ENCODE data around the gene RHOT1.
"Not testable (repeated sequence)": the region's sequence is repeated elsewhere in the genome, so short reads cannot be mapped to it uniquely, and the experiment has no call there.

RHOT1 gene

DNA sequence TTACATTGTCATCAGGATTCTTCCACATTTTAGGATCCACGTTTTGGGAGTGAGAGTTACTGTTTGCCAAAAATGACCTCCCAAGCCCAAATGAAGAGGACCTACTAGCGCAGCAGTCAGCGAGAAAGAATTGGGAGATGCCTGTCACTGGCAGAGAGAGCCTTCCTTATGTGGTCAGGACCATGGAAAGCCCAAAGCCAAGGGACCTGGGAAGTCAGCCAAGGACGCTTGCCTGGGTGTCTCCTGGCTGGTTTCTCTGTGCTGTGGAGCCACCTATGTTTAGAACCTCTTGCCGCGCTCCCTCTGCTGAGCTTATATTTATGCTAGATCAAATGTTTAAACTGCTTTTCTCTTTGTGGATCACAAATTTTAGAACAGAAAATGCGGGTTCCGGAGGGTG lies 98.4 kb downstream of the RHOT1 start:
- DNase-seq: no peak

GRCh38 chr17:32241640-32242039 lies 99.3 kb downstream of the RHOT1 start:
- DNase-seq: no peak

- no peak for DNase-seq
These were observed 107.2 kb downstream of the RHOT1 start for GRCh38 chr17:32249475-32249874.

- peak; percentile 78 for DNase-seq
These were observed 110.9 kb downstream of the RHOT1 start for GRCh38 chr17:32253117-32253611.

GRCh38 chr17:32256012-32256700 lies 113.9 kb downstream of the RHOT1 start:
- DNase-seq: no peak

- no peak for DNase-seq
These were observed 114.4 kb downstream of the RHOT1 start for GRCh38 chr17:32256701-32257019.

GRCh38 chr17:32258383-32259140 lies 116.3 kb downstream of the RHOT1 start:
- DNase-seq: no peak

DNA sequence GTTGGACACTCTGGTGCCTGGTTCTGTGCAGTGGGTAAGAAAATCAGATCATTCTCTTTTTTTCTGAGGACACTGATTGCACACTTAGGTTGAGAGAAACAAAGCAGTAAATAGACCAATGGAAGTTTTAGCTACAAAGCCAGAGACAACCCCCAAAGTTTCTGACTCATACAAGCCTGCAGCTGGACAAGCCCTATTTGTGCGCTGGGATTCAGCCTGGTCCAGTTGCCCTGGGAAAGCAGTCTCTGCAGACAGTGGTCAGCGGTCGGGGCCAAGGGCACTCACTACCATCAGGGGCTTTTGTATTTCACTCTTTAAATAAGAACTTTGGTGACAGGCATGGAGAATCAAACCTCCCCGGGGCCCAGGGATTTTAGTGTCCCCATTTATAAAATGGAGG lies 117.3 kb downstream of the RHOT1 start:
- no peak for DNase-seq

- no peak for DNase-seq
These were observed 119.1 kb downstream of the RHOT1 start for GRCh38 chr17:32261417-32261736.

DNA sequence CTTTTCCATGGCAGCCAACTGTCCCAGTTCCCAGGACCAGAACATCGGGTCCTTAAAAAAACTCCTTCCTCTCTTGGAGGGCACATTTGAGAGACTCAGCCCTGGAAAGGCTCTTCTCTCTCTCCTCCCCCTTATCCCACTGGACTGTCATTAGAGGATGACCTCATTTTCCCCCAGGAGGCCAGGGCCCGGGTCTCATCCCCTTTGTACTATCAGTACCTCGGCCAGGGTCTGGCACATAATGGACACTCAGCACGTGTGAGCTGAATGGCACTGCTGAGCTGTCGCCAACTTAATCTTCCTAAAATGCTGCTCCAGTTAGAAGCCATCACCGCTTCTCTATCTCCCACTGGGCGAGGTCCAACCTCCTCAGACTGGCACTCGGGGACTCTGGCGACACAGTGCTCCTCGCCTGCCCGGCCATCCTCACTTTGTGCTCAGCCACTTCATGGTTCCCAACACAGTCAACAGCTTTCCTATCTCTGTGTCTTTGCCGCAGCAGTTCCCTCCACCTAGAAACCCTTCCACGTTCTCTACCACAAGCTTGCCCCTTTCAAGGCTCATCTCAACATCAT lies 119.7 kb downstream of the RHOT1 start:
- DNase-seq: no peak

DNA sequence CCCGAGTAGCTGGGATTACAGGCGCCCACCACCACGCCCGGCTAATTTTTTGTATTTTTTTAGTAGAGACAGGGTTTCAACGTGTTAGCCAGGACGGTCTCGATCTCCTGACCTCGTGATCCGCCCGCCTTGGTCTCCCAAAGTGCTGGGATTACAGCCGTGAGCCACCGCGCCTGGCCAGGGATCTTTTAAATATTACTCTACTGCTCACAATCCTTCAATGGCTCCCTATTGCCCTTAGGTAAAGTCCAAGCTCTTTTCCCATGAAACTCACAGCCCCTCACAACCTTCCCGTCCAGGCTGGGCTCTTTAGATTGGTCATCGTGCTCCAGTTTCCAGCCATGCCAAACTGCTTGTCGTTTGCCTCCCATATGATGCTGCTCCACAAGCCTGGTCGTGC lies 121.2 kb downstream of the RHOT1 start:
- not testable (repeated sequence) for DNase-seq

DNA sequence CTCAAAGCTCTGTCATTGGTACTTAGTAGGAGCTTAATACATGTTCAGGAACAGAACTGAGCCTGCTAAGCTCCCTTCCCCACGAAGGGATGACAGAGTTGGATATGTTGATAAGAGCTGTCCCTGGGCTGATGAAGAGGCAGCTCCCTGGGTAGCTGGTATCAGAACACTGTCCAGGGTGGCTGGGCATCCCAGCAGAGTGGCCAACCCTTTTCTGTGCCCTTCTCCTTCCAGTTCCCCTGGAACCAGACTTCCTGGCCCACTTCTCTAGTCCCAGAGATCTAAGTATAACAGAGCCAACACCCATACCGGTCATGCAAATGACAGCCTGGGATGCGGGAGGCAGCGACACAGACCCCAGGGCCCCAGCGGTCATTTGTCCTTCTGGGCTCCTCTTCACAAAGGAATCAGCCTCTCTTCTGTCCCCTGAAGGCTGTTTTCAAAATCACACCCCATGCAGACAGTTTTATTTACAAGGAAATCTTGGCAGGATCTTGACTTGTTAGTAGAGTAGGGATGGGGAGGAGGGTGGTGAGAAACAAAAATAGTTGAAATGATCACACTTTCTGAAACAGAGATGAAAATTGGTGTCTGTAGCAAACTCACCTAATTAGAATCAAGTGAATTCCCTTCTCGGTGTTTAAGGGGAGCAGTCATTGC lies 122.0 kb downstream of the RHOT1 start:
- DNase-seq: no peak

GRCh38 chr17:32264823-32265191 lies 122.5 kb downstream of the RHOT1 start:
- DNase-seq: no peak

DNA sequence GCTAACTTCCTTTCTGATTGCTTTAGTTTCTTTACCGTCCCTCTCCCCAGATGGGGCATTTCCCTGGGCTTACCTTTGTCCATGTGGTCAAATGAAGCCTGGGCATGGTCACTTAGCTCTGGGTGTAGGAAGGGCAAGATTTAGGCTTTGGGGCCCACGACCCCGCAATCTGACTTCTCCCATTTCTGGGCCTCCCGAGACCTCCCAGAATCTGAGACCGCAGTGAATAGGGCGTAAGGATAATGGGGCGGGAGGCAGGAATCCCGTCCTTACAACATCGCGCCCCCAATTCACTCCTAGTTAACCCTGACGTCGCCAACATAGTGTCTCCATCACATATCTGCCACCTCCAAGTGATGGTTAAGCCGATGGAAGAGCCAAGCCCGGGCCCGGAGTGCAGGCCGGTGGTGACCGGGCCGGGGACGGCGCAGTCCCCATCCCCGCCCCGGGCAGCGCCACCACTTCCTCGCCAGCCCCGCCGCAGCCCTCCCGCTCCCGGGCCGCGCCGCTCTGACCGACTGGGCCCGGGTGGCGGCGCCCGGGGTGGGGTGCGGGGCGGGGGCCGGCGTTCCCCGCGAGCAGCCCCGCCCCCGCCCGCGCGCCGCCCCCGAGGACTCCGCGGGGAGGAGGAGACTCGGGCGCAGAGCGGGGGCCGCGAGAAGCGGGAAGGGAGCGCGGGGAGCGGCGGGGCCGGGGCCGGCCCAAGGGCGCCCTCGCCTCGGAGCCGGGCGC lies 123.1 kb downstream of the RHOT1 start, which contains the start of gene RHBDL3:
Gene RHBDL3, plus strand, starts transcription at position 641 of the 732 bp plus-strand sequence. CDS start 358 bp downstream, outside the sequence.
- peak; percentile 22 for DNase-seq

DNA sequence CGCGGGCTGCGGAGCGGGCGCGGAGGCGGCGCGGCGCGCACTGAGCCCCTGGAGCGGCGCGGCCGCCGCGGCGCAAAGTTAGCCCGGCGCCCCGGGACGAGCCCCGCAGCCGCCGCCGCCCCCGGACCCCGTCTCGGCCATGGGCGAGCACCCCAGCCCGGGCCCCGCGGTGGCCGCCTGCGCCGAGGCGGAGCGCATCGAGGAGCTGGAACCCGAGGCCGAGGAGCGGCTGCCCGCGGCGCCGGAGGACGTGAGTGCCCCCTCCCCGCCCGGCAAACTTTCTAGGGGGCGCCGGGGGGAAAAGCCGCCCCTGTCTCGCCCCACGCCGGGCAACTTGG lies 123.7 kb downstream of the RHOT1 start:
- DNase-seq: no peak

- no peak for DNase-seq
These were observed 124.3 kb downstream of the RHOT1 start for GRCh38 chr17:32266389-32267301.

DNA sequence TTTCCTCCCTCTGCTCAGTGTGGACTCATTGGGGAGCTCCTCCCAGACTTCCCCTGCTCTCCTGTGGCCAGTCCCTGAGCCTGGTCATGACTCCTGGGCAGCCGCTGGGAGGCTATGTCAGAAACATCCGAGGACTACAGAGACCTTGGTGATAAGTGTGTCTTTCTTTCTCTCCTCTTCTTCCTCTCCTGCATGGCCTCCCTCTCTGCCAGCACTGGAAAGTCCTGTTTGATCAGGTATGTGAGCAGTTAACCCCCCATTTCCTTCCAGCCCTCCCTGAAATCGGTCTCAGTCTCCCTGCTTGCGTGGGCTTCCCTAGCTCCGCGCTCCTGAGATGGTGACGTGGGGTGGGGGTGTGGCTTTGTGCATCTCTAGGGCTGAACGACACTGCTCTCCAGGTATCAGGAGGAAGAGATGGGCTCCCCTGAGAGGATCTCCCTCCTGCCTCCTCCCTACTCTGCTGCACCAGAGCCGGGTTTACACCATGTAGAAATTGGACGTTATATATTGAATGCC lies 125.4 kb downstream of the RHOT1 start:
- no peak for DNase-seq

DNA sequence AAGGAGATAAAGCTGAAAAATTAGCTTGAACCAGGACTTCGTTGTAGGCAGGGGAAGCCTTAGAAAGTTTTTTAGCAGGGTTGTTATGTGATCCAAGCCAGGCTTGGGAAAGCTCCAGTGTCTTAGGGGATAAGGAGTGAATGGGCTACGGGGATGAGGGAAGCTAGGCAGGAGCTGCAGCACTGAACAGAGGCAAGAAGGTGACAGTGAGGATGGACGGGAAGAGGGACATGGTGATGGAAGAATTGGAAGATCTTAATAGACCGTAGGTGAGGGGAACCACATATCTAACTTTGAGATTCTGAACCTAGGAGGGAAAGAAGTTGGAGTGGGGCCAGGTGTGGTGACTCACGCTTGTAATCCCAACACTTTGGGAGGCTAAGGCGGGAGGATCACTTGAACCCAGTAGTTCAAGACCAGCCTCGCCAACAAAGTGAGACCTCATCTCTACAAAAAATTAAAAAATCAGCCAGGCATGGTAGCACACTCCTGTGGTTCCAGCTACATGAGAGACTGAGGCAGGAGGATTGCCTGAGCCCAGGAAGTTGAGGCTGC lies 126.5 kb downstream of the RHOT1 start:
- DNase-seq: no peak

- DNase-seq: peak; percentile 22
These were observed 127.1 kb downstream of the RHOT1 start for GRCh38 chr17:32269377-32269776.

- no peak for DNase-seq
These were observed 129.5 kb downstream of the RHOT1 start for GRCh38 chr17:32271844-32272243.

GRCh38 chr17:32274101-32274500 lies 131.8 kb downstream of the RHOT1 start:
- DNase-seq: no peak
